Measurements from ENCODE around the gene KCNAB1.

Gene KCNAB1

GRCh38 chr3:156395961-156396710 lies 275.8 kb downstream of the KCNAB1 start:
- H3K4me3 ChIP-seq (ENCODE audit: low read length): no peak overlapping the region
- DNase-seq: no peak
- no peaks in the 10 kb centered on the region for H3K9me2 ChIP-seq (replicated peaks; ENCODE audit: insufficient read depth, low read length)
- H3K9me3 ChIP-seq (replicated peaks; ENCODE audit: insufficient read depth, low read length): no peaks in the 10 kb centered on the region
- TF ChIP-seq CTCF (IDR thresholded peaks at IDR 0.05; ENCODE audit: low read length) (no peak), EZH2 (optimal IDR thresholded peaks at IDR 0.05; ENCODE audit: low read depth, low read length) (no peak), EZH2phosphoT487 (IDR thresholded peaks at IDR 0.05; ENCODE audit: low read length) (no peak)
- no peaks in the 10 kb centered on the region for H3K79me2 ChIP-seq (ENCODE audit: low read length)
- H4K20me1 ChIP-seq (ENCODE audit: insufficient read depth, low read length): no peaks in the 10 kb centered on the region
- no peak overlapping the region for H2AFZ ChIP-seq (ENCODE audit: low read length)
- no peak overlapping the region for H3K9ac ChIP-seq (ENCODE audit: low read length)
- no peaks in the 10 kb centered on the region for H3K4me1 ChIP-seq (ENCODE audit: low read length)
- no peak overlapping the region for H3K4me2 ChIP-seq (ENCODE audit: low read depth, low read length)
- H3F3A ChIP-seq (ENCODE audit: insufficient read depth, low read length): no peaks in the 10 kb centered on the region
- no peaks in the 10 kb centered on the region for H3K27me3 ChIP-seq (replicated peaks; ENCODE audit: insufficient read depth, low read length)
- no peak overlapping the region for H3K27ac ChIP-seq (ENCODE audit: low read length)
- H3K36me3 ChIP-seq (replicated peaks; ENCODE audit: insufficient read depth, low read length): no peaks in the 10 kb centered on the region

- H3K4me3 ChIP-seq (ENCODE audit: low read length): no peak overlapping the region
- no peak for DNase-seq
These were observed 276.5 kb downstream of the KCNAB1 start for GRCh38 chr3:156396851-156397250.

GRCh38 chr3:156397534-156397933 lies 277.2 kb downstream of the KCNAB1 start:
- no peak for TF ChIP-seq CTCF (IDR thresholded peaks at IDR 0.05; ENCODE audit: low read length)

More at GRCh38 chr3:156396851-156397250, 276.5 kb downstream of the KCNAB1 start:
- Histone ChIP-seq H3K9ac (ENCODE audit: low read length) (no peak overlapping the region), H3K27me3 (replicated peaks; ENCODE audit: insufficient read depth, low read length) (no peaks in the 10 kb centered on the region), H4K20me1 (ENCODE audit: insufficient read depth, low read length) (no peaks in the 10 kb centered on the region), H3K36me3 (replicated peaks; ENCODE audit: insufficient read depth, low read length) (no peaks in the 10 kb centered on the region), H3F3A (ENCODE audit: insufficient read depth, low read length) (no peaks in the 10 kb centered on the region), H3K79me2 (ENCODE audit: low read length) (no peaks in the 10 kb centered on the region), H3K9me2 (replicated peaks; ENCODE audit: insufficient read depth, low read length) (no peaks in the 10 kb centered on the region), H3K4me1 (ENCODE audit: low read length) (no peaks in the 10 kb centered on the region), H3K4me2 (ENCODE audit: low read depth, low read length) (no peak overlapping the region), H3K9me3 (replicated peaks; ENCODE audit: insufficient read depth, low read length) (no peaks in the 10 kb centered on the region), H3K27ac (ENCODE audit: low read length) (no peak overlapping the region), H2AFZ (ENCODE audit: low read length) (no peak overlapping the region)
- TF ChIP-seq EZH2 (optimal IDR thresholded peaks at IDR 0.05; ENCODE audit: low read depth, low read length) (no peak), EZH2phosphoT487 (IDR thresholded peaks at IDR 0.05; ENCODE audit: low read length) (no peak), CTCF (IDR thresholded peaks at IDR 0.05; ENCODE audit: low read length) (no peak)

More at GRCh38 chr3:156397534-156397933, 277.2 kb downstream of the KCNAB1 start:
- Histone ChIP-seq H3K27ac (ENCODE audit: low read length) (no peak overlapping the region), H3K27me3 (replicated peaks; ENCODE audit: insufficient read depth, low read length) (no peaks in the 10 kb centered on the region), H3F3A (ENCODE audit: insufficient read depth, low read length) (no peaks in the 10 kb centered on the region), H2AFZ (ENCODE audit: low read length) (no peak overlapping the region), H3K4me2 (ENCODE audit: low read depth, low read length) (no peak overlapping the region), H3K4me3 (ENCODE audit: low read length) (no peak overlapping the region), H3K9ac (ENCODE audit: low read length) (no peak overlapping the region), H3K9me2 (replicated peaks; ENCODE audit: insufficient read depth, low read length) (no peaks in the 10 kb centered on the region), H3K36me3 (replicated peaks; ENCODE audit: insufficient read depth, low read length) (no peaks in the 10 kb centered on the region), H3K9me3 (replicated peaks; ENCODE audit: insufficient read depth, low read length) (no peaks in the 10 kb centered on the region), H4K20me1 (ENCODE audit: insufficient read depth, low read length) (no peaks in the 10 kb centered on the region), H3K79me2 (ENCODE audit: low read length) (no peaks in the 10 kb centered on the region), H3K4me1 (ENCODE audit: low read length) (no peaks in the 10 kb centered on the region)
- DNase-seq: no peak
